ENCODE data around the gene TMC8.
"Not testable (repeated sequence)": the region's sequence is repeated elsewhere in the genome, so short reads cannot be mapped to it uniquely, and the experiment has no call there.

TMC8 gene

GRCh38 chr17:78130437-78131101 lies at the start of gene TMC8:
Gene TMC8, plus strand, starts transcription at chr17:78130771. Its CDS starts 818 bp downstream, at chr17:78131589.
- DNase-seq: no peak

- no peak for DNase-seq
Measured at GRCh38 chr17:78081551-78081950, 49.0 kb upstream of the TMC8 start.

GRCh38 chr17:78082355-78082872 lies 48.2 kb upstream of the TMC8 start:
- not testable (repeated sequence) for DNase-seq

- DNase-seq: peak; percentile 49
Measured at GRCh38 chr17:78082988-78083387, 47.6 kb upstream of the TMC8 start.

GRCh38 chr17:78086740-78087139 lies 43.8 kb upstream of the TMC8 start:
- no peak for DNase-seq

GRCh38 chr17:78088529-78088928 lies 42.0 kb upstream of the TMC8 start:
- DNase-seq: no peak

- no peak for DNase-seq
Measured at GRCh38 chr17:78089576-78090281, 40.8 kb upstream of the TMC8 start.

GRCh38 chr17:78092794-78093324 lies 37.7 kb upstream of the TMC8 start:
- DNase-seq: no peak

GRCh38 chr17:78095035-78095434 lies 35.5 kb upstream of the TMC8 start:
- DNase-seq: no peak

- DNase-seq: no peak
Measured at GRCh38 chr17:78096093-78096492, 34.5 kb upstream of the TMC8 start.

- DNase-seq: no peak
Measured at GRCh38 chr17:78101112-78101511, 29.5 kb upstream of the TMC8 start.

GRCh38 chr17:78101542-78101941 lies 29.0 kb upstream of the TMC8 start:
- no peak for DNase-seq

- DNase-seq: no peak
Measured at GRCh38 chr17:78103311-78103710, 27.3 kb upstream of the TMC8 start.

GRCh38 chr17:78104540-78104941 lies 26.0 kb upstream of the TMC8 start:
- DNase-seq: no peak

GRCh38 chr17:78105101-78105500 lies 25.5 kb upstream of the TMC8 start:
- no peak for DNase-seq

GRCh38 chr17:78105551-78105950 lies 25.0 kb upstream of the TMC8 start:
- DNase-seq: no peak

GRCh38 chr17:78106211-78106610 lies 24.4 kb upstream of the TMC8 start:
- no peak for DNase-seq

- DNase-seq: no peak
Measured at GRCh38 chr17:78107457-78107856, 23.1 kb upstream of the TMC8 start.

GRCh38 chr17:78107976-78108725 lies 22.4 kb upstream of the TMC8 start:
- no peak for DNase-seq

GRCh38 chr17:78108726-78109488 lies 21.7 kb upstream of the TMC8 start:
- no peak for DNase-seq

GRCh38 chr17:78109489-78109761 lies 21.1 kb upstream of the TMC8 start:
- DNase-seq: no peak

- DNase-seq: no peak
Measured at GRCh38 chr17:78110363-78111015, 20.1 kb upstream of the TMC8 start.

Measured in DMS 273 treated with DMSO at 0.1 percent for 48 hours (cell line).